Measurements from ENCODE around the gene ASTN2. TPM values are rescaled to one million over a fixed set of nuclear protein-coding genes. Genes with fewer than 3 reads are reported as not detected.
A peak's percentile ranks its signal among the peaks of the same experiment; 100 is the strongest.

The ASTN2 gene
- total and polyA plus RNA-seq, 2 donors = 3.1 to 10.2 TPM

DNA sequence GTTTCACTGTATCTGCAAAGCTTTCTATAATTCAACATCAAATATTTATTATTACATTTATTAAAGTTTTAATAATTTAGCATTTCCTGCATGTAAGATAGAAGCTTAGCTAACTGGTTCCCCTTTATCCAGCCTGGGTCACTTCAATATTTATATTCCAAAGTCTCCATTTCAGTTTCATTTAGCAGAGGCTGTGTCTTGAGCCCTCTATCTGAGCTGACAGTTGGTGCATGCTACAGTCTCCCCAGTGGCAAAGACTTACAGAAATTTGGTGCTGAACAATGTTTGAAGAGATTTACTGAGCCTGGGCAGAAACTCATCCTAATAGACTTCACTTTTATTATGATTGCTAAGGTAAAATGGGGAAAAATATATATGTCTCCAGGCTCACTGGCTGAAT, 448.7 kb downstream of the ASTN2 start:
- no peak for DNase-seq (ENCODE audit: extremely low spot score)
- no peak overlapping the region for H3K4me3 ChIP-seq (ENCODE audit: low read depth, low read length)

DNA sequence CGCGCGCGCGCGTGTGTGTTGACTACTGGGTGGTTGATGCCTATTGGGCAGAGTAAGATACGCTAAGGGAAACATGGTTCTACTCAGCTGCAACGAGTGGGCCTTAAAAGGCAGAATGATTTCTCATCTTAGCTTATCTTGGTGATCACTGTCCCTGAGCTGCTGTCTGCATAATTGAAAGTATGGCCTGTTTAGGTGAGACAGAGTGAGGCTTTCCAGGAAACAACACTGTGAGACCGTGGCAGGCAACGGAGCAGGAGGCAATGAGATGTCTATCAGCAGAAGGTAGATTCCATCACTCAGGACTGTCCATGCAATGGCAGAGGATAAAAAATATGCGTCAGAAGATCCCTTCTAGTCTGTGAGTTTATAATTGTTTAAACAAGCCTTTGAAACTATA, 450.6 kb downstream of the ASTN2 start:
- Histone ChIP-seq H3K4me3 (ENCODE audit: low read depth, low read length) (no peak overlapping the region), H3K27ac (ENCODE audit: low read depth) (no peak overlapping the region), H3K4me1 (ENCODE audit: insufficient read depth) (no peaks in the 10 kb centered on the region), H3K36me3 (ENCODE audit: insufficient read depth) (no peaks in the 10 kb centered on the region)
- DNase-seq (ENCODE audit: extremely low spot score) = no peak
- WGBS = 88% methylated on average over 11 of the region's 11 CpGs

More for the DNA sequence above, 448.7 kb downstream of the ASTN2 start:
- Histone ChIP-seq H3K36me3 (ENCODE audit: insufficient read depth) (no peaks in the 10 kb centered on the region), H3K4me1 (ENCODE audit: insufficient read depth) (no peaks in the 10 kb centered on the region), H3K27ac (ENCODE audit: low read depth) (no peak overlapping the region)

DNA sequence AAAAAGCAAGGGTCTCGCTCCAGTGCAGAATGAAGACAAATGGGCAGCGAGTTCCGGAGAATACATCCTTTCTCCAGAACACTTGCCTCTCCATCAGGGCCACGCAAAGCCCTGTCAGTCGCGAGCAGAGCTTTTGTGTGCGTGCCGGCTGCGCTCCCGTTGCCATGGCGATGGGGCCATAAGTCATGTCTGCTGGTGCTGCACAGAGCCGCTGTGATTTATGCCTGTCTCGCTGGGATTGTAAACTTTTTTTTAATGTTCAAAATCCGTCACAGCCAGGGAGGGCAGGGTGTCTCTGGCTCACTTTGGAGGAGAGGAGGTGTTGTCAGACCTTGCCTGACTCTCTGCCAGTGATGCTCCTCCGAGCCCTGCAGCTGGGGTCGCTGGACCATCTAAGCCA, 455.0 kb downstream of the ASTN2 start:
- H3K27ac ChIP-seq (ENCODE audit: low read depth) = no peak overlapping the region
- WGBS = 16% methylated on average over 16 of the region's 16 CpGs
- H3K36me3 ChIP-seq (ENCODE audit: insufficient read depth) = no peaks in the 10 kb centered on the region
- no peaks in the 10 kb centered on the region for H3K4me1 ChIP-seq (ENCODE audit: insufficient read depth)
- H3K4me3 ChIP-seq (ENCODE audit: low read depth, low read length) = no peak overlapping the region
- peak; percentile 23 for DNase-seq (ENCODE audit: extremely low spot score)

DNA sequence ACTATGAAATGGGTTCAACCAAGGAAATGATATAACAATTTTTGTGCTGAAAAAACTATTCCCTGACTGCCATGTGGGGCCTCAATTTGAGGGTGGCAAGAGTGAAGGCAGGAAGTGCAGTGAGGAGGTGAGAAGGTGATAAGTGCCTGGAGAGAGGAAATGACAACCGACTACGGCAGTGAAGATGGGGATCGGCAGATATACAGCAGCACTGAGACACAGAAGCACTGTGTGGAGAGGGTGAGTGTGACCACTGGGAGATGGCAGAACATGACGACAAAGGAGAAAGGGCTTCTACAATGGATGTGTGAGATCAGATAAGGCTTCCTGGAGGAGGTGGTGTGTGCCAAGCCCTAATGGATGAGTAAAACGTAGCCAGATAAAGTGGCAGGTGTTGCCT, 456.0 kb downstream of the ASTN2 start:
- Histone ChIP-seq H3K27ac (ENCODE audit: low read depth) (no peak overlapping the region), H3K36me3 (ENCODE audit: insufficient read depth) (no peaks in the 10 kb centered on the region), H3K4me3 (ENCODE audit: low read depth, low read length) (no peak overlapping the region), H3K4me1 (ENCODE audit: insufficient read depth) (no peaks in the 10 kb centered on the region)
- DNase-seq (ENCODE audit: extremely low spot score) = no peak
- 48% methylated on average over 5 of the region's 5 CpGs for WGBS

DNA sequence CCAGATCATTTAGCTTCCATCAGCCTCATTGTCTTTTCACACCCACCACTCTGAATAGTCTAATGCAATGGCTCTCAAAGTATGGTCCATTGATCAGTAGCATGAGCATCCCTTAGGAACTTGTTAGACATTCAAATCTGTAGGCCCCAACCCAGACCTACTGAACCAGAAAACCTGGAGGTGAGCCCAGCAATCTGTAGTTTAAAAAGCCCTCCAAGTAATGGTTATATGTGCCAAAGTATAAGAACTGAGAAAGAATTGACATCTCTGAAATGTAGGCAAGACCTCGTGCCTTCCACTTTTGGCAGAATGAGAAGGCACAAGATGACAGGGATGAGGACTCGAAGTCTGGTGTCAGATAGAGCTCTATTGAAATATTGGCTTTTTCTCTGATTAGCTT, 460.1 kb downstream of the ASTN2 start:
- Histone ChIP-seq H3K36me3 (ENCODE audit: insufficient read depth) (no peaks in the 10 kb centered on the region), H3K4me1 (ENCODE audit: insufficient read depth) (no peaks in the 10 kb centered on the region), H3K27ac (ENCODE audit: low read depth) (no peak overlapping the region), H3K4me3 (ENCODE audit: low read depth, low read length) (no peak overlapping the region)
- WGBS = 77% methylated on average over 2 of the region's 2 CpGs
- no peak for DNase-seq (ENCODE audit: extremely low spot score)

DNA sequence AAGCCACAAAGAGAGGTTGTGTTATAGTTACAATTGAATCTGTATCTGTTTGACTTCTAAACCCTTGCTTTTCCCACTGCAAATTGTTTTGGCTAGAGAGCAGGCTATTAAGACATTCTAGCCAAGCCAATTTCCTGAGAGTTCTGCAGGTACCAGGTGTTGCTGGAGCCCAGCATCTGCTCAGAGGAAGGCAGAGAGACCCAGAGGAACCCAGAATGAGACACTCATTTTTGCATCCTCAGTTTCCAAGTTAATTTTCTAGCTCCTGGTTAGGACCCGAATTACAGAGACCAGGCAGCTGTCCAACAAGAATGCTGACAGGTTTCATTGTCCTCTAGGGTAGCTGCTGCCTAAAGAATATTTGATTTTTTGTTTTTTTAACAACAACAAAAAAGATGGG, 461.6 kb downstream of the ASTN2 start:
- DNase-seq (ENCODE audit: extremely low spot score) = no peak
- Histone ChIP-seq H3K27ac (ENCODE audit: low read depth) (no peak overlapping the region), H3K4me1 (ENCODE audit: insufficient read depth) (no peaks in the 10 kb centered on the region), H3K4me3 (ENCODE audit: low read depth, low read length) (no peak overlapping the region), H3K36me3 (ENCODE audit: insufficient read depth) (no peaks in the 10 kb centered on the region)
- 37% methylated on average over 1 of the region's 1 CpG for WGBS

DNA sequence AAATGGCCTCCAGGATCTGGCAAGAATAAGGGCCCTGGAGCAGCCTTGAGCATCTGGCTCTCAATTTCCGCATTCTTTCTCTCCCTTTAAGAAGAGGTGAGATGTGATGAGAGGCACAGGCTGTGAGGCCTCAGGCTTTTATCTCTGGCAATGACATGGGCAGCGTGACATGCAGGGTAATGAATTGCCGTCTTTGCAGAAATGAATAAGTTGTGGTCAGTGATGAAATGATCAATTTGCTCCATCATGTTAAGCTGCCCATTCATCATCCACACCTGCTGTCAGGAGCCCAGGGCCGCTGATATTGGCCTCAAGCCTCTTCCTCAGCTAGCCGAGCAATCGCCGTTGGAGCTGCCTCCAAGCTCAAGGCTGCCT, 462.4 kb downstream of the ASTN2 start:
- Histone ChIP-seq H3K27ac (ENCODE audit: low read depth) (no peak overlapping the region), H3K4me1 (ENCODE audit: insufficient read depth) (no peaks in the 10 kb centered on the region), H3K4me3 (ENCODE audit: low read depth, low read length) (no peak overlapping the region), H3K36me3 (ENCODE audit: insufficient read depth) (no peaks in the 10 kb centered on the region)
- no peak for DNase-seq (ENCODE audit: extremely low spot score)
- WGBS = 35% methylated on average over 7 of the region's 7 CpGs

DNA sequence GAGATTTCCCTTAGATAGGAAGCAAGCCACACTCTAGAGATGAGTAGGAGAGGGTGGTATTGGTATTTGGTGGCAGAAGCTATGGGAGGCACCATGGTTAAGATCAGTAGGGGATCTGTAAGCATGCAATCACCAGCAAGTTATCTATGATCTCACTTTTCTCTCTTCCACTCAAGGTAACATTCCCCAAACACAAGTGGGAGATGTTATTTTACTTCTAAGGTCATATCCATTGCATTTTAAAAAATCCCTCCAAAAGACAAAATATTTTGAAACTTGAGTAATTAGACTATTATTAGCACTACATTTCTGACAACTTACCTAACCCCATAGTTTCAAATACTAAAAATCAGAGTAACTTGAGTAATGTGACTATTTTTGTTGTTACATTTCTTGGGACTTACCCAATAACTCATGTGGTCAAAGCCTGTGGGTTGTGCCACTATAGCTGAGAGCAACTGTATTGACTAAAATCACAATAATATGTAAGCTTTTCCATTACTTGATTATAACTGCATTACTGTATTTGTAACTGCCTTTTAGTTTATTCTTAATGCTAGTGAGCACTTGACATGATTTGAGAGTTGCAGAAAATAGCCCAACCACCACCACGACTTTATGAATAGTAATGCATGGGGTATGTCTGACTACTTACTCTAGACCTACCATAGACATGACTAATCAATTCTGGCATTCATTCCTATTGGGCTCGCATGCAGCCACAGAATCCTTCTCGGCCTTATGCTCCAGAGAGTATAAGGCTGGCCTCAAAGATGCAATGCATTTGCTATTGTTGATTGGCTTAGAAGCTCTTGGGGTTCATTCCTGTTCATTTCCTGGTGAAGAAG, 463.0 kb downstream of the ASTN2 start:
- Histone ChIP-seq H3K36me3 (ENCODE audit: insufficient read depth) (no peaks in the 10 kb centered on the region), H3K4me3 (ENCODE audit: low read depth, low read length) (no peak overlapping the region), H3K4me1 (ENCODE audit: insufficient read depth) (no peaks in the 10 kb centered on the region), H3K27ac (ENCODE audit: low read depth) (no peak overlapping the region)
- WGBS = 81% methylated on average over 3 of the region's 3 CpGs
- no peak for DNase-seq (ENCODE audit: extremely low spot score)

DNA sequence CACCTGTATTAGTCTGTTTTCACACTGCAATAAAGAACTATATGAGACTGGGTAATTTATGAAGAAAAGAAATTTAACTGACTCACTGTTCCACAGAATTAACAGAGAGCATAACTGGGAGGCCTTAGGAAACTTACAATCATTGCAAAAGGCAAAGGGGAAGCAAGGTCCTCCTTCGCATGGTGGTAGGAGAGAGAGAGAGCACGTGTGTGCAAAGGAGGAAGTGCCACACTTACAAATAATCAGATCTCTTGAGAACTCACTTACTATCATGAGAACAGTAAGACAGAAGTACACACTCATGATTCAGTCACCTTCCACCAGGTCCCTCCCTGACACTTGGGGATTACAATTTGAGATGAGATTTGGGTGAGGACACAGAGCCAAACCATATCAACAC, 469.0 kb downstream of the ASTN2 start:
- no peaks in the 10 kb centered on the region for H3K4me1 ChIP-seq (ENCODE audit: insufficient read depth)
- no peaks in the 10 kb centered on the region for H3K36me3 ChIP-seq (ENCODE audit: insufficient read depth)
- H3K4me3 ChIP-seq (ENCODE audit: low read depth, low read length) = no peak overlapping the region
- peak overlapping the region; percentile 18 for H3K27ac ChIP-seq (ENCODE audit: low read depth)
- 29% methylated on average over 2 of the region's 2 CpGs for WGBS
- DNase-seq (ENCODE audit: extremely low spot score) = no peak

DNA sequence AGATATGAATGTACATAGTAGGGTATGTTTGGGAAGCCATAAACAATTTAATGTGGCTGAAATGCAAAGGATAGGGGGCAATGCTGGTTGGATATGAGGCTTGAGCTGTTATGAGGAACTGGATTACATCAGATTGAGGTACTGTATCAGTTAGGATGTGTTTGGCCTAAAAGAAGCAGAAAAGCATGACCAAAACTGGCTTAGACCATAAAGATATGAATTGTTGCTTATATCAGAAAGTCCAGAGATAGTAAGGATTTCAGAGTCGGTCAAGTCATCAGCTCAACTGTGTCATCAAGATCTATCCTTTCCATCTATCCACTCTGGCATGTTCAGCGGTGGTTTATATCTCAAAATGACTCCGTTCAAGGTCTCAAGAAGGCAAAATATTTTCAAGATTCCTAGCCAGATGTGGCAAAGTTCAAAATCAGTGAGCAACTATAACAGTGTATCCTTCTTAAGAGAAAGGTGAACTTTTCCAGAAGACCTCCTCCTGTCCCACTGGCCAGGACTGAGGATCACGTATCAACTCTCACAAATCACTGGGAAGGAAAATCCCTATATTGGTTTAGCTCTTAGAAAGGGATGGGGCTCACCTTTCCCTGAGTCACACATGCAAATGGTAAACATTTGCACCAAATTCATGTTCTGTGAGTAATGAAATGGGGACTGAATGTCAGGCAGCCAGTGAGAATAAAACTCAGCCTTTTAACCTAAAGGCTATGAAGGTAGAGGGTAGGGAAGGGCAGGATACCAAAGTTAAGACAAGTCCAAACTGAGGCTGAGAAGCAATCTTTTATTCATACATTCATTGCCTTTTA, 469.9 kb downstream of the ASTN2 start:
- no peaks in the 10 kb centered on the region for H3K4me1 ChIP-seq (ENCODE audit: insufficient read depth)
- DNase-seq (ENCODE audit: extremely low spot score) = no peak
- 60% methylated on average over 4 of the region's 4 CpGs for WGBS

DNA sequence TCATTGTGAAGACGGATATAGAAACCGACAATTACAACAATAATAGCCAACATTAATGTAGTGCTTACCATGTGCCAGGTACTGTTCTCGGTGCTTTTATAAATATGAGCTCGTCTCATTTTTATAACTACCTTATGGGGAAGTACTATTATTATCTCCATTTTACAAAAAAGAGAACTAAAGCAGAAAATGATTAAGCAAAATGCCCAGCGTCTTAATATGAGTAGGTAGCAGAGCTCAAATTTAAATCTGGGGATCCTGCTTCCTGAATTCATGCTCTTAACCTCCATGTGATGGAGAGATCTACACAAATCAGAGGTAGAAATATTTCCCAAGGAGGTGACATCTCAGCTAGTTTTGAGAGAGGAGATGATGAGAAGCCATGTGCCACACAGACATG, 470.9 kb downstream of the ASTN2 start:
- DNase-seq (ENCODE audit: extremely low spot score) = no peak
- Histone ChIP-seq H3K4me1 (ENCODE audit: insufficient read depth) (no peaks in the 10 kb centered on the region), H3K27ac (ENCODE audit: low read depth) (no peak overlapping the region), H3K36me3 (ENCODE audit: insufficient read depth) (no peaks in the 10 kb centered on the region), H3K4me3 (ENCODE audit: low read depth, low read length) (no peak overlapping the region)
- 78% methylated on average over 5 of the region's 5 CpGs for WGBS

More for the DNA sequence above, 469.9 kb downstream of the ASTN2 start:
- Histone ChIP-seq H3K27ac (ENCODE audit: low read depth) (no peak overlapping the region), H3K4me3 (ENCODE audit: low read depth, low read length) (no peak overlapping the region), H3K36me3 (ENCODE audit: insufficient read depth) (no peaks in the 10 kb centered on the region)

DNA sequence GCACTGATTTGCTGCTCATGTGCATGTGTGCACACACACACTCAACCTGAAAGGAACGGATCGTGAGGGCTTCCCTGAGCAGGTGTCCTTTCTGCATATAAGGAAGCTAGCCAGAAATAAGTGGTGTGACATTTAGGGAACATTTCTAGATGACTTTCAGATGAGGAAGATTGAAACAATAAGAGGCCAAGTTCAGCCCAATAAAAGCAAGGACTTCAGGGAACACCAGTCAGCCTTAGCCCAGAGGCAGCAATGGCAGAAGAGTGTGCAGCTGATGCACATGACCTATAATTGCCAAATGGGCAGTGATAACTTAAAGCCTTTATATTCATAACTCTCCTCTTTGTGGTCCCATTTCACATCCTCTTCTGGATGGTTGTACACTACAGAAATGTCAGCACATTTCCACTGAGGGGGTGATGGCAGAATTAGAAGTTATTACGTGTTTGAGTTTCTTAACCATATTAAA, 472.2 kb downstream of the ASTN2 start:
- Histone ChIP-seq H3K27ac (ENCODE audit: low read depth) (no peak overlapping the region), H3K4me1 (ENCODE audit: insufficient read depth) (no peaks in the 10 kb centered on the region), H3K4me3 (ENCODE audit: low read depth, low read length) (no peak overlapping the region), H3K36me3 (ENCODE audit: insufficient read depth) (no peaks in the 10 kb centered on the region)
- no peak for DNase-seq (ENCODE audit: extremely low spot score)
- 87% methylated on average over 3 of the region's 3 CpGs for WGBS

DNA sequence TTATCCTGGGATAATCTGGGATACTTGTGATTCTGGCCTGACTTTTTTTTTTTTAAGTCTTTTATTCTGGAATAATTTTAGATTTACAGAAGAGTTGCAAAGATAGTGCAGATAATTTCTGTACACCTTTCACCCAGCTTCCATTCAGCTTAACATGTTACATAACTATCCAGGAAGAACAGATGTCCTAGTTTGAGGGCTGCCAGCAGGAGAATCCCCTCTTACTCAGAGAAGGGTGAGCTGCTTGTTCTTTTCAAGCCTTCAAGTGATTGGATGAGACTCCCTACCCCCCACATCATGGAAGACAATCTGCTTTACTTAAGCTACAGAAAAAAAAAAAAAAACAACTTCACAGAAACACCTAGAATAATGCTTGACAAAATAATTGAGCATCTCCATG, 473.6 kb downstream of the ASTN2 start:
- Histone ChIP-seq H3K36me3 (ENCODE audit: insufficient read depth) (no peaks in the 10 kb centered on the region), H3K27ac (ENCODE audit: low read depth) (no peak overlapping the region), H3K4me3 (ENCODE audit: low read depth, low read length) (no peak overlapping the region), H3K4me1 (ENCODE audit: insufficient read depth) (no peaks in the 10 kb centered on the region)
- DNase-seq (ENCODE audit: extremely low spot score) = no peak

DNA sequence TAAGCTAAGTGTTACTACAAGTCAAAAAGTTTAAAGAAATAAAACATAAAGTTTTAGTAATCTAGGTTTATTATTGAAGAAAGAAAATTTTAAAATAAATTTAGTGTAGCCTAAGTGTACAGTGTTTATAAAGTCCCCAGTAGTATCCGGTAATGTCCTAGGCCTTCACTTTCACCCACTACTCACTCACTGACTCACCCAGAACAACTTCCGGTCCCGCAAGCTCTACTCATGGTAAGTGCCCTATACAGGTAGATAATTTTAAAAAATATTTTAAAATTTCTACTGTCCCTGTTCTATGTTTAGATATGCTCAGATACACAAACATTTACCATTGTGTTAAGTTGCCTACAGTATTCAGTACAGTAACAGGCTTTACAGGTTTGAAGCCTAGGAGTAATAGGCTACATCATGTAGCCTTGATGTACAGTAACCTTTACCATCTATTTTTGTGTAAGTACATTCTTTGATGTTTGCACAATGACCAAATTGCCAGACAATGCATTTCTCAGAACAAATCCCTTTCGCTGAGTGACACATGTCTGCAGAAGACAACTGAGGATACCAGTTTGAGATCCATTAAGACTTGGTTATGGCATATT, 474.1 kb downstream of the ASTN2 start:
- H3K36me3 ChIP-seq (ENCODE audit: insufficient read depth) = no peaks in the 10 kb centered on the region
- no peaks in the 10 kb centered on the region for H3K4me1 ChIP-seq (ENCODE audit: insufficient read depth)
- no peak overlapping the region for H3K4me3 ChIP-seq (ENCODE audit: low read depth, low read length)
- no peak overlapping the region for H3K27ac ChIP-seq (ENCODE audit: low read depth)
- peak; percentile 18 for DNase-seq (ENCODE audit: extremely low spot score)
- 88% methylated on average over 4 of the region's 4 CpGs for WGBS

Data from urinary bladder (tissue), 4 donors.